Measurements from ENCODE around the gene ADD1. TPM values are rescaled to one million over a fixed set of nuclear protein-coding genes. Genes with fewer than 3 reads are reported as not detected.

ADD1 gene
- 100 to 1,000 TPM; 216 to 239 TPM for total RNA-seq

GRCh38 chr4:2843263-2843940 lies at the start of gene ADD1:
ADD1 (plus strand) TSS chr4:2843844; CDS start chr4:2875916, 32,072 bp downstream.
- Mint-ChIP-seq H3K9me3 (peaks cover 7 to 9% of the 10 kb centered on the region in 2 donors), H3K36me3 (peaks cover 8 to 38% of the 10 kb centered on the region in 2 donors), H3K27ac (peak within 1 kb of the TSS; percentile 91 to 95)
- peak; percentile 99 to 100 for DNase-seq (ENCODE audit: low spot score in 2 of 2)
- peak; percentile 94 to 95 for ATAC-seq

- no peaks in the 10 kb centered on the region for H3K9me3 Mint-ChIP-seq
- DNase-seq (ENCODE audit: low spot score in 2 of 2), result peak in 1 of 2 donors; percentile 54
- ATAC-seq, result no peak
- H3K36me3 Mint-ChIP-seq, result no peaks in the 10 kb centered on the region
- H3K27ac Mint-ChIP-seq, result peak overlapping the region; percentile 65 to 85
Observed at GRCh38 chr4:2794486-2795299, 49.0 kb upstream of the ADD1 start.

GRCh38 chr4:2795300-2795892 lies 48.2 kb upstream of the ADD1 start:
- DNase-seq (ENCODE audit: low spot score in 2 of 2), result peak in 1 of 2 donors; percentile 53
- no peak for ATAC-seq
- Mint-ChIP-seq H3K27ac (no peak overlapping the region), H3K36me3 (no peaks in the 10 kb centered on the region), H3K9me3 (no peaks in the 10 kb centered on the region)

- Mint-ChIP-seq H3K9me3 (no peaks in the 10 kb centered on the region), H3K27ac (no peak overlapping the region), H3K36me3 (no peaks in the 10 kb centered on the region)
- DNase-seq (ENCODE audit: low spot score in 2 of 2) (peak in 1 of 2 donors; percentile 53), ATAC-seq (no peak)
Observed at GRCh38 chr4:2795893-2796848, 47.5 kb upstream of the ADD1 start.

- Mint-ChIP-seq H3K9me3 (no peaks in the 10 kb centered on the region), H3K36me3 (no peaks in the 10 kb centered on the region), H3K27ac (peak overlapping the region in 1 of 2 donors; percentile 78)
- no peak for ATAC-seq
- peak in 1 of 2 donors; percentile 53 for DNase-seq (ENCODE audit: low spot score in 2 of 2)
Observed at GRCh38 chr4:2796849-2797544, 46.6 kb upstream of the ADD1 start.

GRCh38 chr4:2797545-2798305 lies 45.9 kb upstream of the ADD1 start:
- ATAC-seq (peak; percentile 36), DNase-seq (ENCODE audit: low spot score in 2 of 2) (peak in 1 of 2 donors; percentile 64)
- Mint-ChIP-seq H3K9me3 (no peaks in the 10 kb centered on the region), H3K27ac (peak overlapping the region; percentile 78 to 85), H3K36me3 (no peaks in the 10 kb centered on the region)

GRCh38 chr4:2798399-2799223 lies 45.0 kb upstream of the ADD1 start:
- peak overlapping the region; percentile 78 to 85 for H3K27ac Mint-ChIP-seq
- H3K36me3 Mint-ChIP-seq, result no peaks in the 10 kb centered on the region
- no peaks in the 10 kb centered on the region for H3K9me3 Mint-ChIP-seq
- DNase-seq (ENCODE audit: low spot score in 2 of 2) (peak in 1 of 2 donors; percentile 82), ATAC-seq (peak; percentile 61 to 71)

GRCh38 chr4:2799224-2799911 lies 44.3 kb upstream of the ADD1 start:
- ATAC-seq (no peak), DNase-seq (ENCODE audit: low spot score in 2 of 2) (peak in 1 of 2 donors; percentile 50)
- peak overlapping the region; percentile 50 to 78 for H3K27ac Mint-ChIP-seq
- H3K36me3 Mint-ChIP-seq, result no peaks in the 10 kb centered on the region
- no peaks in the 10 kb centered on the region for H3K9me3 Mint-ChIP-seq

GRCh38 chr4:2799971-2800690 lies 43.5 kb upstream of the ADD1 start:
- DNase-seq (ENCODE audit: low spot score in 2 of 2) (peak in 1 of 2 donors; percentile 54), ATAC-seq (no peak)
- Mint-ChIP-seq H3K27ac (no peak overlapping the region), H3K36me3 (no peaks in the 10 kb centered on the region), H3K9me3 (no peaks in the 10 kb centered on the region)

- peak; percentile 19 to 22 for ATAC-seq
- H3K9me3 Mint-ChIP-seq, result no peaks in the 10 kb centered on the region
Observed at GRCh38 chr4:2800691-2801596, 42.7 kb upstream of the ADD1 start.

GRCh38 chr4:2802618-2803531 lies 40.8 kb upstream of the ADD1 start:
- Mint-ChIP-seq H3K27ac (no peak overlapping the region), H3K36me3 (no peaks in the 10 kb centered on the region), H3K9me3 (no peaks in the 10 kb centered on the region)
- no peak for DNase-seq (ENCODE audit: low spot score in 2 of 2)
- no peak for ATAC-seq

More at GRCh38 chr4:2800691-2801596, 42.7 kb upstream of the ADD1 start:
- peak in 1 of 2 donors; percentile 1 for DNase-seq (ENCODE audit: low spot score in 2 of 2)
- H3K36me3 Mint-ChIP-seq, result no peaks in the 10 kb centered on the region
- no peak overlapping the region for H3K27ac Mint-ChIP-seq
